ENCODE measurements around the gene TMEM207.
A peak's percentile ranks its signal among the peaks of the same experiment; 100 is the strongest.

The TMEM207 gene

GRCh38 chr3:190444576-190445145 lies 5.0 kb downstream of the TMEM207 start:
- TF ChIP-seq CTCF (conservative IDR thresholded peaks at IDR 0.05), result no peak
- H3K27ac ChIP-seq, result no peak overlapping the region

- TF ChIP-seq CTCF (conservative IDR thresholded peaks at IDR 0.05), result no peak
Observed at GRCh38 chr3:190444006-190444405, 5.7 kb downstream of the TMEM207 start.

GRCh38 chr3:190443257-190443656 lies 6.4 kb downstream of the TMEM207 start:
- peak; percentile 24; the same call in 1 of the 2 replicates for TF ChIP-seq CTCF (conservative IDR thresholded peaks at IDR 0.05)
- H3K27ac ChIP-seq, result no peak overlapping the region

More at GRCh38 chr3:190444006-190444405, 5.7 kb downstream of the TMEM207 start:
- H3K27ac ChIP-seq, result no peak overlapping the region

- TF ChIP-seq CTCF (conservative IDR thresholded peaks at IDR 0.05), result no peak
- no peak overlapping the region for H3K27ac ChIP-seq
Observed at GRCh38 chr3:190442240-190442639, 7.5 kb downstream of the TMEM207 start.

- no peak overlapping the region for H3K27ac ChIP-seq
- TF ChIP-seq CTCF (conservative IDR thresholded peaks at IDR 0.05), result no peak
Observed at GRCh38 chr3:190436331-190436730, 13.4 kb downstream of the TMEM207 start.

- H3K27ac ChIP-seq, result no peak overlapping the region
- no peak for TF ChIP-seq CTCF (conservative IDR thresholded peaks at IDR 0.05)
Observed at GRCh38 chr3:190435618-190436017, 14.1 kb downstream of the TMEM207 start.

- H3K27ac ChIP-seq, result no peak overlapping the region
- no peak for TF ChIP-seq CTCF (conservative IDR thresholded peaks at IDR 0.05)
Observed at GRCh38 chr3:190433626-190434025, 16.1 kb downstream of the TMEM207 start.

Measured in VCaP (cell line).